ENCODE results near the gene ZNF37A.
A peak's percentile ranks its signal among the peaks of the same experiment; 100 is the strongest.
"Not testable (repeated sequence)": the region's sequence is repeated elsewhere in the genome, so short reads cannot be mapped to it uniquely, and the experiment has no call there.

The ZNF37A gene

GRCh38 chr10:38094158-38094926 lies at the start of gene ZNF37A:
TSS of gene ZNF37A (plus strand) at chr10:38094337. CDS start at chr10:38096618, 2,281 bp downstream.
- Histone ChIP-seq H3K4me3 (ENCODE audit: low read length) (peak within 1 kb of the TSS; percentile 95), H3K9me3 (ENCODE audit: control insufficient read depth, low read length) (peaks cover 4% of the 10 kb centered on the region), H3K9ac (ENCODE audit: low read length) (peak within 1 kb of the TSS; percentile 94), H3K4me1 (ENCODE audit: control insufficient read depth, insufficient read depth, low read length) (peaks cover 5% of the 10 kb centered on the region), H3K27me3 (replicated peaks; ENCODE audit: control insufficient read depth, insufficient read depth, low read length) (no peaks in the 10 kb centered on the region), H3K36me3 (ENCODE audit: control insufficient read depth, insufficient read depth, low read length, severe bottlenecking) (peaks cover 35% of the 10 kb centered on the region)
- peak; percentile 98 for DNase-seq (ENCODE audit: low read depth)

GRCh38 chr10:38045129-38045528 lies 49.0 kb upstream of the ZNF37A start:
- no peak for DNase-seq (ENCODE audit: low read depth)
- no peak overlapping the region for H3K4me3 ChIP-seq (ENCODE audit: low read length)
- H3K36me3 ChIP-seq (ENCODE audit: control insufficient read depth, insufficient read depth, low read length, severe bottlenecking), result peaks cover 17% of the 10 kb centered on the region

GRCh38 chr10:38047666-38048065 lies 46.5 kb upstream of the ZNF37A start:
- H3K36me3 ChIP-seq (ENCODE audit: control insufficient read depth, insufficient read depth, low read length, severe bottlenecking), result peaks cover 17% of the 10 kb centered on the region
- no peaks in the 10 kb centered on the region for H3K27me3 ChIP-seq (replicated peaks; ENCODE audit: control insufficient read depth, insufficient read depth, low read length)
- no peak overlapping the region for H3K4me3 ChIP-seq (ENCODE audit: low read length)
- no peaks in the 10 kb centered on the region for H3K4me1 ChIP-seq (ENCODE audit: control insufficient read depth, insufficient read depth, low read length)
- H3K9ac ChIP-seq (ENCODE audit: low read length), result no peak overlapping the region
- H3K9me3 ChIP-seq (ENCODE audit: control insufficient read depth, low read length), result no peaks in the 10 kb centered on the region
- peak; percentile 41 for DNase-seq (ENCODE audit: low read depth)

More at GRCh38 chr10:38045129-38045528, 49.0 kb upstream of the ZNF37A start:
- H3K4me1 ChIP-seq (ENCODE audit: control insufficient read depth, insufficient read depth, low read length), result no peaks in the 10 kb centered on the region
- H3K9ac ChIP-seq (ENCODE audit: low read length), result no peak overlapping the region
- no peaks in the 10 kb centered on the region for H3K9me3 ChIP-seq (ENCODE audit: control insufficient read depth, low read length)
- H3K27me3 ChIP-seq (replicated peaks; ENCODE audit: control insufficient read depth, insufficient read depth, low read length), result no peaks in the 10 kb centered on the region

GRCh38 chr10:38050212-38050611 lies 43.9 kb upstream of the ZNF37A start:
- Histone ChIP-seq H3K9ac (ENCODE audit: low read length) (no peak overlapping the region), H3K4me3 (ENCODE audit: low read length) (no peak overlapping the region), H3K4me1 (ENCODE audit: control insufficient read depth, insufficient read depth, low read length) (peaks cover 14% of the 10 kb centered on the region), H3K36me3 (ENCODE audit: control insufficient read depth, insufficient read depth, low read length, severe bottlenecking) (peaks cover 8% of the 10 kb centered on the region), H3K9me3 (ENCODE audit: control insufficient read depth, low read length) (peaks cover 9% of the 10 kb centered on the region), H3K27me3 (replicated peaks; ENCODE audit: control insufficient read depth, insufficient read depth, low read length) (no peaks in the 10 kb centered on the region)
- no peak for DNase-seq (ENCODE audit: low read depth)

GRCh38 chr10:38054361-38054797 lies 39.8 kb upstream of the ZNF37A start:
- peak overlapping the region; percentile 68 for H3K9ac ChIP-seq (ENCODE audit: low read length)
- peaks cover 38% of the 10 kb centered on the region for H3K36me3 ChIP-seq (ENCODE audit: control insufficient read depth, insufficient read depth, low read length, severe bottlenecking)
- peak; percentile 89 for DNase-seq (ENCODE audit: low read depth)
- peaks cover 14% of the 10 kb centered on the region for H3K4me1 ChIP-seq (ENCODE audit: control insufficient read depth, insufficient read depth, low read length)
- H3K9me3 ChIP-seq (ENCODE audit: control insufficient read depth, low read length), result peaks cover 42% of the 10 kb centered on the region
- peak overlapping the region; percentile 71 for H3K4me3 ChIP-seq (ENCODE audit: low read length)
- no peaks in the 10 kb centered on the region for H3K27me3 ChIP-seq (replicated peaks; ENCODE audit: control insufficient read depth, insufficient read depth, low read length)

GRCh38 chr10:38055274-38055894 lies 38.8 kb upstream of the ZNF37A start:
- H3K4me1 ChIP-seq (ENCODE audit: control insufficient read depth, insufficient read depth, low read length), result peaks cover 14% of the 10 kb centered on the region
- H3K4me3 ChIP-seq (ENCODE audit: low read length), result peak overlapping the region; percentile 71
- H3K36me3 ChIP-seq (ENCODE audit: control insufficient read depth, insufficient read depth, low read length, severe bottlenecking), result peaks cover 43% of the 10 kb centered on the region
- H3K27me3 ChIP-seq (replicated peaks; ENCODE audit: control insufficient read depth, insufficient read depth, low read length); DNase-seq (ENCODE audit: low read depth): not testable (repeated sequence)
- H3K9ac ChIP-seq (ENCODE audit: low read length), result peak overlapping the region; percentile 68
- H3K9me3 ChIP-seq (ENCODE audit: control insufficient read depth, low read length), result peaks cover 42% of the 10 kb centered on the region

- not testable (repeated sequence) for H3K4me1 ChIP-seq (ENCODE audit: control insufficient read depth, insufficient read depth, low read length); H3K27me3 ChIP-seq (replicated peaks; ENCODE audit: control insufficient read depth, insufficient read depth, low read length); H3K36me3 ChIP-seq (ENCODE audit: control insufficient read depth, insufficient read depth, low read length, severe bottlenecking); H3K9ac ChIP-seq (ENCODE audit: low read length); H3K9me3 ChIP-seq (ENCODE audit: control insufficient read depth, low read length)
- peak overlapping the region; percentile 54 for H3K4me3 ChIP-seq (ENCODE audit: low read length)
- peak; percentile 31 for DNase-seq (ENCODE audit: low read depth)
Observed at GRCh38 chr10:38069663-38070062, 24.5 kb upstream of the ZNF37A start.

GRCh38 chr10:38070501-38070900 lies 23.6 kb upstream of the ZNF37A start:
- Histone ChIP-seq H3K4me1 (ENCODE audit: control insufficient read depth, insufficient read depth, low read length) (no peaks in the 10 kb centered on the region), H3K36me3 (ENCODE audit: control insufficient read depth, insufficient read depth, low read length, severe bottlenecking) (no peaks in the 10 kb centered on the region)

GRCh38 chr10:38072552-38072951 lies 21.6 kb upstream of the ZNF37A start:
- Histone ChIP-seq H3K36me3 (ENCODE audit: control insufficient read depth, insufficient read depth, low read length, severe bottlenecking) (no peaks in the 10 kb centered on the region), H3K9ac (ENCODE audit: low read length) (no peak overlapping the region), H3K4me3 (ENCODE audit: low read length) (no peak overlapping the region), H3K27me3 (replicated peaks; ENCODE audit: control insufficient read depth, insufficient read depth, low read length) (no peaks in the 10 kb centered on the region), H3K4me1 (ENCODE audit: control insufficient read depth, insufficient read depth, low read length) (no peaks in the 10 kb centered on the region), H3K9me3 (ENCODE audit: control insufficient read depth, low read length) (peaks cover 5% of the 10 kb centered on the region)
- no peak for DNase-seq (ENCODE audit: low read depth)

More at GRCh38 chr10:38070501-38070900, 23.6 kb upstream of the ZNF37A start:
- Histone ChIP-seq H3K9me3 (ENCODE audit: control insufficient read depth, low read length) (no peaks in the 10 kb centered on the region), H3K4me3 (ENCODE audit: low read length) (no peak overlapping the region), H3K9ac (ENCODE audit: low read length) (no peak overlapping the region), H3K27me3 (replicated peaks; ENCODE audit: control insufficient read depth, insufficient read depth, low read length) (no peaks in the 10 kb centered on the region)
- DNase-seq (ENCODE audit: low read depth), result no peak

GRCh38 chr10:38076687-38077086 lies 17.4 kb upstream of the ZNF37A start:
- H3K9me3 ChIP-seq (ENCODE audit: control insufficient read depth, low read length), result peaks cover 5% of the 10 kb centered on the region
- no peaks in the 10 kb centered on the region for H3K36me3 ChIP-seq (ENCODE audit: control insufficient read depth, insufficient read depth, low read length, severe bottlenecking)
- no peaks in the 10 kb centered on the region for H3K4me1 ChIP-seq (ENCODE audit: control insufficient read depth, insufficient read depth, low read length)
- no peak for DNase-seq (ENCODE audit: low read depth)
- no peaks in the 10 kb centered on the region for H3K27me3 ChIP-seq (replicated peaks; ENCODE audit: control insufficient read depth, insufficient read depth, low read length)
- H3K4me3 ChIP-seq (ENCODE audit: low read length), result no peak overlapping the region
- H3K9ac ChIP-seq (ENCODE audit: low read length), result no peak overlapping the region

- Histone ChIP-seq H3K36me3 (ENCODE audit: control insufficient read depth, insufficient read depth, low read length, severe bottlenecking) (peaks cover 25% of the 10 kb centered on the region), H3K4me3 (ENCODE audit: low read length) (peak overlapping the region; percentile 95), H3K9ac (ENCODE audit: low read length) (peak overlapping the region; percentile 94)
- H3K27me3 ChIP-seq (replicated peaks; ENCODE audit: control insufficient read depth, insufficient read depth, low read length); H3K4me1 ChIP-seq (ENCODE audit: control insufficient read depth, insufficient read depth, low read length); DNase-seq (ENCODE audit: low read depth); H3K9me3 ChIP-seq (ENCODE audit: control insufficient read depth, low read length): not testable (repeated sequence)
Observed at GRCh38 chr10:38093318-38093717, 819 bp upstream of the ZNF37A start.

Data from adipocyte (in vitro differentiated cells).